Prostate gland (tissue), 2 donors: Measurements from ENCODE around the gene SMDT1. TPM values are rescaled to one million over a fixed set of nuclear protein-coding genes. Genes with fewer than 3 reads are reported as not detected.
"Not testable (repeated sequence)": the region's sequence is repeated elsewhere in the genome, so short reads cannot be mapped to it uniquely, and the experiment has no call there.

ENCODE experiments used
- DNase-seq: peaks from one replicate; pipeline ENCODE4 v3.0.0-alpha.2; 2019; ENCODE audit warnings: low spot score
- H3K27ac ChIP-seq, 2 donors: fragments of 200-600 bp; sonication (generic); 2 replicates each; pipeline ENCODE4 v1.5.1; 2017 to 2019
- H3K27me3 ChIP-seq: fragments of 200-600 bp; sonication (generic); replicated peaks from 2 replicates; pipeline ENCODE4 v1.5.1; 2019; ENCODE audit not compliant: insufficient read depth
- H3K36me3 ChIP-seq, 2 donors: fragments of 200-600 bp; sonication (generic); 1 replicate in 1 of 2; 2 replicates in 1 of 2; pipeline versions ENCODE4 v1.5.1 to v1.8.1; 2017 to 2019
- H3K4me1 ChIP-seq: fragments of 200-600 bp; sonication (generic); replicated peaks from 2 replicates; pipeline ENCODE4 v1.5.1; 2019
- H3K4me3 ChIP-seq, 2 donors: fragments of 200-600 bp; sonication (generic); 2 replicates each; pipeline ENCODE4 v1.5.1; 2017 to 2019
- H3K9me3 ChIP-seq: fragments of 200-600 bp; sonication (generic); 2 replicates; pipeline ENCODE4 v1.5.1; 2017
- POLR2A ChIP-seq: fragments of 450-650 bp; IDR thresholded peaks from one replicate; pipeline ENCODE4 v1.6.1; 2016; ENCODE audit warnings: antibody characterized with exemption, mild to moderate bottlenecking
- POLR2AphosphoS5 ChIP-seq: sonication (generic); formaldehyde crosslinking; IDR thresholded peaks from one replicate; pipeline ENCODE4 v1.6.1; 2017; ENCODE audit warnings: antibody characterized with exemption
- WGBS: methylation state at CpG from one replicate; pipeline ENCODE4 v1.1.5; 2018; 5-methylcytosine and 5-hydroxymethylcytosine counted together
- intact Hi-C: fragments of 100-400 bp; cut with DNase I; formaldehyde crosslinking; loops from one replicate; pipeline ENCODE4 v1.14.2; 2022
- total RNA-seq, 2 donors: library from RNA; depleted of rRNA; stranded (reverse); fragments of >200 nt; gene quantifications; one replicate each; pipeline ENCODE4 v1.1.0, GENCODE V29; 2016
- TF ChIP-seq, protein P1 (sequence below), 4 experiments: fragments of 200-600 bp in 2 of 4; fragments of 450-650 bp in 2 of 4; sonication (generic) in 2 of 4; IDR thresholded peaks; 1 replicate in 3 of 4; 2 replicates in 1 of 4; pipeline ENCODE4 v1.5.1; 2016 to 2019; ENCODE audit warnings: antibody characterized with exemption in 4 of 4, mild to moderate bottlenecking in 2 of 4, moderate library complexity in 2 of 4

The SMDT1 gene
- total RNA-seq, 2 donors from 2014 or later = 19.1 to 35.8 TPM

DNA sequence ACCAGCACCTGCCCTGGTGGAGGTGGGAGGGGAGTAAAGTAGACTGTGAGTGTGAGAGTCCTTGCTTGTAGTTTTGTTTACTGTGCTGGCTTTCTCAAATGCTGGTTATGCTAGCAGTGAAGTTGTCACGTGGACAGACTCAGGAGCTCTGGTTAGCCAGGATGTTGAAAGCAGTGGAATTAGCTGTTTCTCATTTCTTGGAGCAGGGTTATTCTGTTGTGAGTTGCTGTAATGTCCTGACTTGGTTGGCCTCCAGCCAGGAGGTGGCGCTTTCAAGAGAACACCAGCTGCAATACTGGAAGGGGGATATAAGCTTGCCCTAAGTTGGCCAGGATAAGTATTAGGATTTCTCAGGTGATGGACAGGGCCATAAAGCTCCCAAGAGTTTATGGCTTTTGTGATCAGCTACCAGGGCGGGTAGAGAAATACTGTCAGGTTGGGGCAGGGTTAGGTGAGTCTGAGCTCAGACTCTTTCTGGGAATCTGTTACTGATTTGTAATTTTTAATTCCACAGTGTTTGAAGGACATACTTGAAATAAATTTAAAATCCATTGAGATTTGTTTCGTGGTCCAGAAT lies 37.4 kb downstream of the SMDT1 start:
- Histone ChIP-seq H3K36me3 (no peaks in the 10 kb centered on the region), H3K4me3 (no peak overlapping the region), H3K9me3 (no peaks in the 10 kb centered on the region), H3K27ac (no peak overlapping the region), H3K4me1 (no peaks in the 10 kb centered on the region), H3K27me3 (no peaks in the 10 kb centered on the region)
- no peak for DNase-seq
- no peak for TF ChIP-seq POLR2AphosphoS5
- TF ChIP-seq, protein P1, sequence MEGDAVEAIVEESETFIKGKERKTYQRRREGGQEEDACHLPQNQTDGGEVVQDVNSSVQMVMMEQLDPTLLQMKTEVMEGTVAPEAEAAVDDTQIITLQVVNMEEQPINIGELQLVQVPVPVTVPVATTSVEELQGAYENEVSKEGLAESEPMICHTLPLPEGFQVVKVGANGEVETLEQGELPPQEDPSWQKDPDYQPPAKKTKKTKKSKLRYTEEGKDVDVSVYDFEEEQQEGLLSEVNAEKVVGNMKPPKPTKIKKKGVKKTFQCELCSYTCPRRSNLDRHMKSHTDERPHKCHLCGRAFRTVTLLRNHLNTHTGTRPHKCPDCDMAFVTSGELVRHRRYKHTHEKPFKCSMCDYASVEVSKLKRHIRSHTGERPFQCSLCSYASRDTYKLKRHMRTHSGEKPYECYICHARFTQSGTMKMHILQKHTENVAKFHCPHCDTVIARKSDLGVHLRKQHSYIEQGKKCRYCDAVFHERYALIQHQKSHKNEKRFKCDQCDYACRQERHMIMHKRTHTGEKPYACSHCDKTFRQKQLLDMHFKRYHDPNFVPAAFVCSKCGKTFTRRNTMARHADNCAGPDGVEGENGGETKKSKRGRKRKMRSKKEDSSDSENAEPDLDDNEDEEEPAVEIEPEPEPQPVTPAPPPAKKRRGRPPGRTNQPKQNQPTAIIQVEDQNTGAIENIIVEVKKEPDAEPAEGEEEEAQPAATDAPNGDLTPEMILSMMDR (IDR thresholded peaks at IDR 0.05) = no peak
- TF ChIP-seq POLR2A = no peak
- intact Hi-C loops = no loop called here
- WGBS = 82% methylated on average over 4 of the region's 4 CpGs

DNA sequence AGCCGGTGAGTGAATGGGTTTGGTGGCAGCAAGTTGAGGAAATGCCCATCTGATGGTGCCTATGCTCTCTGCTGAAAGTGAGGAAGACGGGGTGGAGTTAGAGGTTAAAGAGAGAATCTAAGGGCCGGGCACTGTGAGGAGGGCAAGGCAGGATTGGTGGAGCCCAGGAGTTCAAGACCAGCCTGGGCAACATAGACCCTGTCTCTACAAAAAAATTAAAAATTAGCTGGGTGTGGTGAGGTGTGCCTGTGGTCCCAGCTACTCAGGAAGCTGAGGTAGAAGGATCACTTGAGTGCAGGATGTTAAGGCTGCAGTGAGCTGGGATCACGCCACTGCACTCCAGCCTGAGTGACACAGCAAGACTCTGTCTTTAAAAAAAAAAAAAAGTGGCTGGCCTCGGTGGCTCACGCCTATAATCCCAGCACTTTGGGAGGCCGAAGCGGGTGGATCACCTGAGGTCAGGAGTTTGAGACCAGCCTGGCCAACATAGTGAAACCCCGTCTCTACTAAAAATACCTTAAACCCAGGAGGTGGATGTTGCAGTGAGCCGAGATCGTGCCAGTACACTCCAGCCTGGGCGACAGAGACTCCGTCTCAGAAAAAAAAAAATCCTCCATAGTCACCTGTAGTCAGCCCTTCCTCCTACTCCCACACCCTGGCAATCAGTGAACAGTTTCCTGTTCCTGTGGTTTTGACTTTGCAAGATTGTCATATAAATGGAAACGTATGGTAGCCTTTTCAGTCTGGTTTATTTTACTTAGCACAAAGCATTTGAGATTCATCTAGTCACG lies 40.9 kb downstream of the SMDT1 start:
- H3K4me1 ChIP-seq, intact Hi-C loops, H3K27me3 ChIP-seq, DNase-seq, H3K4me3 ChIP-seq, H3K9me3 ChIP-seq, H3K27ac ChIP-seq, H3K36me3 ChIP-seq: not testable (repeated sequence)
- 81% methylated on average over 15 of the region's 15 CpGs for WGBS

DNA sequence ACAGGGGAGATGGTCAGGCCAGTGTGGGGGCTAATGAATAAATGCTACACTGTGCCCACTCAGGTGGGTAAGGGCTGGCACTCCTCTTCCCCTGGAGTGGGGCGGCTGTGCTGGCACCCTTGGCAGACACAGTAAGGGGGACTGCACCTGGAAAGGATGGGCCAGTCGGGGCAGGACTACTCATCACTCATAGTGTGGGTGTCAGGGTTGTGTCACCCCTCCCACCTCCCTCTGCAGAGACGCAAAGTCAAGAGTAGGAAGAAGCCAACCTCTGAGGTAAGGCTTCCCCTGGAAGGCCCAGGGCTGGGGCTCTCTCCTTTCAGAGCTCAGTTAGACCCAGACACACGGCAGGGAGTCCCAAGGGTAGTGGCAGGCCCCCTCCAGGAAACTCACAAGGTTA lies 44.0 kb downstream of the SMDT1 start:
- H3K9me3 ChIP-seq, H3K4me3 ChIP-seq, H3K36me3 ChIP-seq, H3K4me1 ChIP-seq, DNase-seq, intact Hi-C loops, H3K27ac ChIP-seq, H3K27me3 ChIP-seq: not testable (repeated sequence)
- WGBS = no CpG with 5 or more reads among the region's 4 CpGs

DNA sequence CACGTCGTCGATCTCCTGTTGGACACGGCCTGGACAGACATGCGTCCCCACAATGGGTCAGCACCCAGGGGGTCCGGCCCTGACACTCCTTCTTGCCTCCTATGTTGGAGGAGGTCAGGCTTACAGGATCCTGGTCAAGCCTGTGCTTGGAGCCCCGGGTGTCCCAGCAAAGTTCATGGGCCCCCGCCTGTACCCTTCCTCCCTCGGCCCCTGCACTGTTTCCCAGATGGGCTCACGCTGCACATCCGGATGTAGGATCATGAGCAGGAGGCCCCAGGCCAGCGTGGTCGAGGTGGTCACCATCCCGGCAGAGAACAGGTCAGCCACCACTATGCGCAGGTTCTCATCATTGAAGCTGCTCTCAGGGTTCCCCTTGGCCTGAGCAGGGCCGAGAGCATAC lies 48.1 kb downstream of the SMDT1 start:
- H3K36me3 ChIP-seq = no peaks in the 10 kb centered on the region
- 94% methylated on average over 16 of the region's 16 CpGs for WGBS
- DNase-seq = no peak
- no peaks in the 10 kb centered on the region for H3K9me3 ChIP-seq
- TF ChIP-seq POLR2A (no peak), POLR2AphosphoS5 (no peak)
- TF ChIP-seq, protein P1 (IDR thresholded peaks at IDR 0.05) = no peak
- no peaks in the 10 kb centered on the region for H3K4me1 ChIP-seq
- H3K27ac ChIP-seq = no peak overlapping the region
- no peaks in the 10 kb centered on the region for H3K27me3 ChIP-seq
- intact Hi-C loops = no loop called here
- no peak overlapping the region for H3K4me3 ChIP-seq

DNA sequence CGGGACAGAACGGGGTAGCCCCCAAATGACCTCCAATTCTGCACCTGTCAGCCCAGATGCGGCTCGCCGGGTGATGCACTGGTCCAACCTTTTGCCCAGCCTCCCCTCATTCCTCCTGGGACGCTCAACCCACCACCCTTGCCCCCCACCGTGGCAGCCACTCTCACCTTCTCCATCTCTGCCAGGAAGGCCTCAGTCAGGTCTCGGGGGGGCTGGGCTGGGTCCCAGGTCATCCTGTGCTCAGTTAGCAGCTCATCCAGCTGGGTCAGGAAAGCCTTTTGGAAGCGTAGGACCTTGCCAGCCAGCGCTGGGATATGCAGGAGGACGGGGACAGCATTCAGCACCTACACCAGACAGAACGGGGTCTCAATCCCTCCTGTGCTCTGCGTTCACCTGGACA lies 48.5 kb downstream of the SMDT1 start:
- H3K36me3 ChIP-seq, H3K27ac ChIP-seq, H3K4me1 ChIP-seq, H3K4me3 ChIP-seq, intact Hi-C loops, H3K9me3 ChIP-seq, H3K27me3 ChIP-seq, DNase-seq: not testable (repeated sequence)
- 85% methylated on average over 13 of the region's 13 CpGs for WGBS

DNA sequence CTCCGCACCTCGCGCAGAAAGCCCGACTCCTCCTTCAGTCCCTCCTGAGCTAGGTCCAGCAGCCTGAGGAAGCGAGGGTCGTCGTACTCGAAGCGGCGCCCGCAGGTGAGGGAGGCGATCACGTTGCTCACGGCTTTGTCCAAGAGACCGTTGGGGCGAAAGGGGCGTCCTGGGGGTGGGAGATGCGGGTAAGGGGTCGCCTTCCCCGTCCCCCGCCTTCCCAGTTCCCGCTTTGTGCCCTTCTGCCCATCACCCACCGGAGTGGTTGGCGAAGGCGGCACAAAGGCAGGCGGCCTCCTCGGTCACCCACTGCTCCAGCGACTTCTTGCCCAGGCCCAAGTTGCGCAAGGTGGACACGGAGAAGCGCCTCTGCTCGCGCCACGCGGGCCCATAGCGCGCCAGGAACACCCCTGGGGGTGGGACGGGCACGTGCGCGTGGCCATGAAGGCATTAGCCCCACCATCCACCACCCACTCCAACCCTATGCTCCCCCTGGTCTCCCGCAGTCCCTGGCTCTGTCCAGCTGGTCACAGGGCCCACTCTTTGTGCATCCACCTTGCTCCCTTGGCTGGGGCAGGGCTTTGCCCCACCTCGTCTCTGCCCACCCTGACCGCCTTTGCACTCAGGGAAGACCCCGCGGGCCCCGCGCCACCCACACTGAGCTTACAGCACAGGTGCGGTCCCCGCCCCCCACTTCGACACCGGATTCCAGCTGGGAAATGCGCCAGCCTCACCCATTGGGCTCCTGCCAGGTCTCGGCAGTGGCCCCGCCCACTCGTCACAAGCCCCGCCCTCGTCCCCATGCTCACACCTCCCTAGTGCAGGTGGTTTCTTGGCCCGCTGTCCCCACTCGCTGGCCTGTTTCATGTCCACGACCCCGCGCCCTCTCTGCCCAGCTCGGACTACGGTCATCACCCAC lies 49.5 kb downstream of the SMDT1 start:
- DNase-seq, intact Hi-C loops: not testable (repeated sequence)

DNA sequence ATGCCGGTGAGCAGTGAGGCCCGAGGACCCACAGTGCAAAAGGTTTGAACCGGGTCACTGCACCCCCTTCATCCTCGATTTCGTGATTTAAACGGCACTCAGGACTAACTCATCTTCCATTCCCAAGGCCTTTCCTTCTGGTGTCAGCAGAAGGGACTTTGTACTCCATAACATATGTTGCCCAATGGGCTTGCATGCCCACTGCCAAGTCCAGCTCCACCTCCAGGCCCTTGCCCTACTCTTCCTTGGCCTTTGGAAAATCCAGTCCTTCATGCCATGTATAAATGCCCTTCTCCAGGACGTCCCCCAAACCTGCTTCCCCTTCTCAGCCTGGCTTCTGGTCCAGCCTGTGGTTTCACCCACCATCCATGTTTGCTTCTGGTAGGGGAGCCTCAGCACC lies 50.7 kb downstream of the SMDT1 start:
- H3K36me3 ChIP-seq, H3K27me3 ChIP-seq, DNase-seq, H3K9me3 ChIP-seq, H3K27ac ChIP-seq, H3K4me1 ChIP-seq, H3K4me3 ChIP-seq, intact Hi-C loops: not testable (repeated sequence)
- WGBS = 33% methylated on average over 1 of the region's 7 CpGs

More for the DNA sequence above, 49.5 kb downstream of the SMDT1 start:
- not testable (repeated sequence) for H3K27ac ChIP-seq, H3K36me3 ChIP-seq, H3K9me3 ChIP-seq, H3K4me3 ChIP-seq, H3K4me1 ChIP-seq, H3K27me3 ChIP-seq
- 76% methylated on average over 64 of the region's 65 CpGs for WGBS

DNA sequence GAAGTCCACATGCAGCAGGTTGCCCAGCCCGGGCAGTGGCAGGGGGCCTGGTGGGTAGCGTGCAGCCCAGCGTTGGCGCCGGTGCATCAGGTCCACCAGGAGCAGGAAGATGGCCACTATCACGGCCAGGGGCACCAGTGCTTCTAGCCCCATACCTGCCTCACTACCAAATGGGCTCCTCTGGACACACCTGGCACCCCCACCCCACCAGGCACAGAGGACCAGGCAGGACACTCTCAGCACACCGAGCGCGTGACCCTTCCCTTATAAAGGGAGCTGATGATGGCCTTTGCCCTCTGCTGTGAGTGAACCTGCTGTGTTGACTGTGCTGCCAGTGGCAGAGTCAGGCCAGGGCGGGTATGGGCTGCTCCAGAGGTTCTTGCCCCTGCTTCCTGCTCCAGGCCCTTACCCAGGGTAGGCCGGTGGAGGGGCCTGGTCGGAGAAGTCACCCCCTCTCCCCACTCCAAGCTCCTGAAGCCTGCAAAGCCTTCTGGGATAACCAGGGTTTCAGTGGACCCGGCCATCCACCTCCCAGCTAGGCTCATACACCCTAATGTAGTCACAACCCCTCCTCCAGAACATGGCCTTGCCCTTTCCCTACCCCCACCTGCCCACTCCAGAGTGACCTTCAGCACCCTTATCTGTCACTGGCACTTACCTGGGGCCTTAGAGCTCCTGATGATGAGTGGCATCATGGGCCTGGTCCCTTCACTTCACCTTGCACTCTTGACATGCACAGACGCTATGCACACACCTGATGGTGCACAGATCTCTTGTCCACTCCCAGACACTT lies 51.3 kb downstream of the SMDT1 start, which contains the start of gene CYP2D6:
CYP2D6 (minus strand) TSS at position 172 of the 793 bp plus-strand sequence; CDS start at position 153, 19 bp downstream.
- DNase-seq, H3K4me1 ChIP-seq, H3K36me3 ChIP-seq, H3K4me3 ChIP-seq, H3K9me3 ChIP-seq, H3K27me3 ChIP-seq, H3K27ac ChIP-seq, intact Hi-C loops: not testable (repeated sequence)
- 80% methylated on average over 13 of the region's 14 CpGs for WGBS
